Measurements from ENCODE around the gene NFIC.

Gene NFIC

DNA sequence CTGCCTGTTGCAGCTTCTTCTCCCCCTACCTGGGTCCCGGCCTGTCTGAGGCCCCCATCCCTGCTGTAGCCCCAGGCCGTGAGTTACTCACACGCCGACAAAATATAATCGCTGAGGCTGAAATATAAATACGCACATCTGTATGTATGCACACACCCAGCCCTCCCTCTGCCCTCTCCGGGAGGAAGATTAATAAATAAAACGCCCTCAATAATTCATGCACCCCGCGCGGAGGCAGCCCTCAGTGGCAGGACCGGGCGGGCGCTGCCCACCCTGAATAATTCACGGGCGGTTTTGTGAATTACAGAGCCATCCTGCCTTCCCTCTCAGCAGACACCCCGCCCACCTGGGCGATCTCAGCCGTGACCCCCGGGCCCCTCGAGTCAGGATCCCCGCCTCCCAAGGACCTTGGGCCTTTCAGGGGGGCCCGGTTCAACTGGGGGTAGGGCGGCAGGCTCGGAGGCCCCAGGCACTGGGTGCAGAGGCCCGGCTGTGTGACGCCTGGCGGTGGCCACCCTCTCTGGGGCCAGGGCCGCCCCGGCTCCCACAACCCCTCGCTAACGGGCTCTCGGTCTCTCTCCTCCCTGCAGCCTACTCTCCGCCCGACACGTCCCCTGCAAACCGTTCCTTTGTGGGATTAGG, 89.7 kb downstream of the NFIC start:
- Histone ChIP-seq H3K27ac (replicated peaks; ENCODE audit: low read length) (no peak overlapping the region), H3K4me2 (ENCODE audit: insufficient read depth, low read length, poor library complexity, severe bottlenecking) (no peak overlapping the region), H2BK120ac (ENCODE audit: low read depth, low read length) (no peak overlapping the region), H3K4me1 (ENCODE audit: control insufficient read depth in 2 of 2, insufficient read depth in 1 of 2, low read depth in 1 of 2, low read length in 2 of 2) (peaks cover 13 to 18% of the 10 kb centered on the region in 2 donors), H2AFZ (ENCODE audit: low read length) (no peak overlapping the region), H3K36me3 (replicated peaks in 1 of 2; ENCODE audit: control insufficient read depth in 2 of 2, insufficient read depth in 2 of 2, low read length in 2 of 2) (peaks cover 0 to 3% of the 10 kb centered on the region in 2 donors), H3K27me3 (ENCODE audit: control insufficient read depth in 3 of 3, insufficient read depth in 3 of 3, low read depth in 1 of 3, low read length in 3 of 3) (peaks cover 2 to 37% (median 8%) of the 10 kb centered on the region in 3 experiments), H2AK5ac (ENCODE audit: low read depth, low read length) (no peak overlapping the region), H3K4ac (ENCODE audit: low read length) (no peak overlapping the region), H3K23ac (ENCODE audit: low read depth, low read length, poor library complexity) (no peak overlapping the region), H3K9me3 (replicated peaks in 1 of 2; ENCODE audit: control insufficient read depth in 2 of 2, insufficient read depth in 1 of 2, low read depth in 1 of 2, low read length in 2 of 2) (no peaks in the 10 kb centered on the region), H4K91ac (ENCODE audit: low read depth, low read length, poor library complexity) (no peak overlapping the region), H3K4me3 (ENCODE audit: low read length in 2 of 2) (no peak overlapping the region), H2BK12ac (ENCODE audit: low read length) (no peak overlapping the region), H4K8ac (ENCODE audit: low read depth, low read length) (no peak overlapping the region), H2BK15ac (ENCODE audit: low read length) (peak overlapping the region; percentile 58), H3K79me1 (ENCODE audit: low read depth, low read length) (peaks cover 3% of the 10 kb centered on the region), H3K9ac (ENCODE audit: low read depth, low read length, poor library complexity) (no peak overlapping the region), H3K18ac (ENCODE audit: low read length) (no peak overlapping the region), H3K14ac (ENCODE audit: low read length) (no peak overlapping the region), H2BK5ac (ENCODE audit: low read length) (no peak overlapping the region)
- DNase-seq (ENCODE audit: low spot score) = no peak
- no CpG with 5 or more reads among the region's 37 CpGs for WGBS, 2 donors (ENCODE audit: extremely low coverage in 2 of 2, insufficient read length in 2 of 2, insufficient replicate concordance in 1 of 2)

DNA sequence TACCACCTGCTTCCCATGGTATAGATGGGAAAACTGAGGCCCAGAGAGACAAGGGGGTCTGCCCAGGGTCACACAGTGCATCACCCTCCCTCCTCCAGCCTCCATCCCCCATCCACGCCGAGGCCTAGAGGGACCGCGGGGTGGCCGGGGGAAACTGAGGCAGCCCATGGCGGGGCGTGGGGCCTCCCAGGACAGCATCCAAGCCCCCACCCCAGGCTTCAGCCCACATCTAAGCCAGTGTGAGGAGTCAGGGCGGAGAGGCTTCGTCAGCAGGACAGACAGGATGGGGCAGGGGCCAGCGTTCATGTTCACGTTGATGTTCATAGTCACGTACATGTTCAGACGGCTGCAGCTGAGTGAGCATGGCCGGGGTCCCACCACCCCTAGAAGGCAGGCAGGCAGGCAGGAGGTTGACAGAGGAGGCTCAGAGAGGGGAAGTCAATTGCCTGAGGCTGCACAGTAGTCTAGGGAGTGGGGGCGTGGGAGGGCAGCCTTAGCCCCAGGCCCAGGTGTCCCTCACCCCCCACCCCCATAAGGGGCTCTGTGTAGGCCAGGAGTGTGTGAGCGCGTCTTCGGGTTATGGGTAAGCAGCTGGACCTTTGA, 90.6 kb downstream of the NFIC start:
- H3K4me3 ChIP-seq (ENCODE audit: low read length in 2 of 2) = no peak overlapping the region
- H3K9ac ChIP-seq (ENCODE audit: low read depth, low read length, poor library complexity) = no peak overlapping the region
- no peak overlapping the region for H2BK15ac ChIP-seq (ENCODE audit: low read length)
- no peak overlapping the region for H4K91ac ChIP-seq (ENCODE audit: low read depth, low read length, poor library complexity)
- peaks cover 13 to 18% of the 10 kb centered on the region in 2 donors for H3K4me1 ChIP-seq (ENCODE audit: control insufficient read depth in 2 of 2, insufficient read depth in 1 of 2, low read depth in 1 of 2, low read length in 2 of 2)
- H3K23ac ChIP-seq (ENCODE audit: low read depth, low read length, poor library complexity) = peak overlapping the region; percentile 80
- no peak overlapping the region for H3K14ac ChIP-seq (ENCODE audit: low read length)
- H2BK12ac ChIP-seq (ENCODE audit: low read length) = peak overlapping the region; percentile 58
- H2BK120ac ChIP-seq (ENCODE audit: low read depth, low read length) = no peak overlapping the region
- no peaks in the 10 kb centered on the region for H3K9me3 ChIP-seq (replicated peaks in 1 of 2; ENCODE audit: control insufficient read depth in 2 of 2, insufficient read depth in 1 of 2, low read depth in 1 of 2, low read length in 2 of 2)
- H3K79me1 ChIP-seq (ENCODE audit: low read depth, low read length) = peaks cover 3% of the 10 kb centered on the region
- H2AFZ ChIP-seq (ENCODE audit: low read length) = no peak overlapping the region
- peak overlapping the region; percentile 4 for H2AK5ac ChIP-seq (ENCODE audit: low read depth, low read length)
- WGBS, 2 donors (ENCODE audit: extremely low coverage in 2 of 2, insufficient read length in 2 of 2, insufficient replicate concordance in 1 of 2) = no CpG with 5 or more reads among the region's 18 CpGs
- H2BK5ac ChIP-seq (ENCODE audit: low read length) = peak overlapping the region; percentile 0
- no peak overlapping the region for H4K8ac ChIP-seq (ENCODE audit: low read depth, low read length)
- H3K4me2 ChIP-seq (ENCODE audit: insufficient read depth, low read length, poor library complexity, severe bottlenecking) = no peak overlapping the region
- no peak overlapping the region for H3K27ac ChIP-seq (replicated peaks; ENCODE audit: low read length)
- no peak for DNase-seq (ENCODE audit: low spot score)
- H3K36me3 ChIP-seq (replicated peaks in 1 of 2; ENCODE audit: control insufficient read depth in 2 of 2, insufficient read depth in 2 of 2, low read length in 2 of 2) = peaks cover 0 to 3% of the 10 kb centered on the region in 2 donors
- peaks cover 2 to 37% (median 8%) of the 10 kb centered on the region in 3 experiments for H3K27me3 ChIP-seq (ENCODE audit: control insufficient read depth in 3 of 3, insufficient read depth in 3 of 3, low read depth in 1 of 3, low read length in 3 of 3)
- H3K4ac ChIP-seq (ENCODE audit: low read length) = no peak overlapping the region
- H3K18ac ChIP-seq (ENCODE audit: low read length) = no peak overlapping the region

DNA sequence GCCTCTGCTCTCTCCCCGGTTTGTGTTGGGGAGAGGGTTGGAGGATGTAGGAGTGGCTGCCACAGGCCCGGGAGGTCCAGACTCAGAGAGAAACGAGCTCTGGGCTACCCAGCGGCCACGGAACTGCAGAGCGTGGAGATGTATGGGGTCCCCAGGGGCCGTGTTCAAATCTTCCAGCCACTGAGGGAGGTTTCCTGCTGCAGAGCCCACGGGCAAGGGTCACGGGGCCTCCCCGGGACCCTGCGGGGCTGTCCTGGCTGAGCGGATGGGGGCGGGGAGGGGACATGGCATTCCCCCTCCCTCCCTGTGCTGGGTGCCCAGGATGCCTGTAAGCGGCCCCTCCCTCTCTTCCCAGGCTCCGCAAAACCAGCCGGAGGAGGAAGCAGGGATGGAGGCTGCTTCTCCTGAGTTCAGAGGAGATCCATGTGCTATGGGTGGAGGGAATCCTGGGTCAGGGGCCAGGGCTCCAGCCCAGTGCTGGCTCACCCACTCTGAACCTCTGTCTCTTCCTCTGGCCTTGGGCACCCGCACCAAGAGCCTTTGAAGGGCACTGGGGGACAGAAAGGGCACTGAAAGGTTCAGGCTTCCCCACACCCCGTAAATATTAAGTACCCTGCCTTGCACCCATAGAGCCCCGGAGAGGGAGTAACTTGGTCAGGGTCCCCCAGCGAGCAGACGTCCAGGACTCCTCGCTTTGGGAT, 91.3 kb downstream of the NFIC start:
- Histone ChIP-seq H3K27ac (replicated peaks; ENCODE audit: low read length) (no peak overlapping the region), H3K4ac (ENCODE audit: low read length) (no peak overlapping the region), H3K14ac (ENCODE audit: low read length) (no peak overlapping the region), H2AK5ac (ENCODE audit: low read depth, low read length) (peak overlapping the region; percentile 4), H2BK15ac (ENCODE audit: low read length) (peak overlapping the region; percentile 75), H2BK12ac (ENCODE audit: low read length) (no peak overlapping the region), H3K9me3 (replicated peaks in 1 of 2; ENCODE audit: control insufficient read depth in 2 of 2, insufficient read depth in 1 of 2, low read depth in 1 of 2, low read length in 2 of 2) (peaks cover 0 to 2% of the 10 kb centered on the region in 2 donors), H2BK5ac (ENCODE audit: low read length) (peak overlapping the region; percentile 0), H3K18ac (ENCODE audit: low read length) (peak overlapping the region; percentile 85), H3K79me1 (ENCODE audit: low read depth, low read length) (peaks cover 3% of the 10 kb centered on the region), H2AFZ (ENCODE audit: low read length) (peak overlapping the region; percentile 11), H3K4me2 (ENCODE audit: insufficient read depth, low read length, poor library complexity, severe bottlenecking) (peak overlapping the region; percentile 11), H4K91ac (ENCODE audit: low read depth, low read length, poor library complexity) (no peak overlapping the region), H3K4me3 (ENCODE audit: low read length in 2 of 2) (no peak overlapping the region), H2BK120ac (ENCODE audit: low read depth, low read length) (no peak overlapping the region), H3K23ac (ENCODE audit: low read depth, low read length, poor library complexity) (no peak overlapping the region), H4K8ac (ENCODE audit: low read depth, low read length) (no peak overlapping the region), H3K36me3 (replicated peaks in 1 of 2; ENCODE audit: control insufficient read depth in 2 of 2, insufficient read depth in 2 of 2, low read length in 2 of 2) (peaks cover 0 to 2% of the 10 kb centered on the region in 2 donors), H3K9ac (ENCODE audit: low read depth, low read length, poor library complexity) (no peak overlapping the region), H3K27me3 (ENCODE audit: control insufficient read depth in 3 of 3, insufficient read depth in 3 of 3, low read depth in 1 of 3, low read length in 3 of 3) (peaks cover 6 to 41% (median 12%) of the 10 kb centered on the region in 3 experiments), H3K4me1 (ENCODE audit: control insufficient read depth in 2 of 2, insufficient read depth in 1 of 2, low read depth in 1 of 2, low read length in 2 of 2) (peaks cover 13 to 18% of the 10 kb centered on the region in 2 donors)
- whole genome bisulfite sequencing, 2 donors (ENCODE audit: extremely low coverage in 2 of 2, insufficient read length in 2 of 2, insufficient replicate concordance in 1 of 2) = no CpG with 5 or more reads among the region's 22 CpGs
- no peak for DNase-seq (ENCODE audit: low spot score)

All from neuronal stem cell (in vitro differentiated cells).